Calu3 (cell line): ENCODE measurements around the gene SEMA3C. TPM values are rescaled to one million over a fixed set of nuclear protein-coding genes. Genes with fewer than 3 reads are reported as not detected.

ENCODE experiments used
- BruUV-seq: library from RNA; stranded (reverse); fragments of 400-500 nt; replicated peaks from 2 replicates; lab custom pipeline; 2021; lab: Mats Ljungman, UMichigan
- CTCF ChIA-PET: fragments of 300-600 bp; sonication (Branson Sonifier 250); formaldehyde crosslinking; loops from one replicate; lab custom pipeline; 2022; ENCODE audit warnings: antibody characterized with exemption; lab: Charles Lee
- DNase-seq: peaks from one replicate; pipeline ENCODE4 v3.0.0; 2022
- H3K27ac Mint-ChIP-seq: one replicate; pipeline ENCODE4 v1.8.0; 2022; ENCODE audit warnings: mixed read lengths; ENCODE audit not compliant: unreplicated experiment
- H3K27me3 Mint-ChIP-seq: one replicate; pipeline ENCODE4 v1.8.0; 2022; ENCODE audit warnings: mixed read lengths; ENCODE audit not compliant: unreplicated experiment
- H3K36me3 Mint-ChIP-seq: one replicate; pipeline ENCODE4 v1.8.0; 2022; ENCODE audit warnings: mild to moderate bottlenecking, moderate library complexity, mixed read lengths; ENCODE audit not compliant: insufficient read depth, unreplicated experiment
- H3K4me1 Mint-ChIP-seq: one replicate; pipeline ENCODE4 v1.8.0; 2022; ENCODE audit warnings: mild to moderate bottlenecking, low read depth, mixed read lengths; ENCODE audit not compliant: unreplicated experiment
- H3K4me3 Mint-ChIP-seq: one replicate; pipeline ENCODE4 v1.8.0; 2022; ENCODE audit warnings: mild to moderate bottlenecking, low read depth, moderate library complexity, mixed read lengths; ENCODE audit not compliant: unreplicated experiment
- H3K9me3 Mint-ChIP-seq: one replicate; pipeline ENCODE4 v1.8.0; 2022; ENCODE audit warnings: low read depth, mixed read lengths; ENCODE audit not compliant: unreplicated experiment
- CTCF ChIP-seq: fragments of 200-600 bp; IDR thresholded peaks from one replicate; pipeline ENCODE4 v1.8.0; 2022; ENCODE audit warnings: antibody characterized with exemption; ENCODE audit not compliant: unreplicated experiment
- intact Hi-C: fragments of 100-400 bp; cut with micrococcal nuclease; formaldehyde crosslinking; loops from one replicate; pipeline ENCODE4 v1.10.0; 2022; ENCODE audit not compliant: unreplicated experiment
- total RNA-seq: library from RNA; stranded (reverse); gene quantifications from 2 replicates; pipeline ENCODE4 v1.2.3, GENCODE V29; 2022

Gene SEMA3C
- total RNA-seq, 1 experiment from 2014 or later: 67.7 TPM

- TF ChIP-seq CTCF: no peak
- CTCF ChIA-PET: interaction anchor here (0.7 kb wide), 2 partner anchors 22 to 987 kb away, joined by 4 to 6 read pairs; no protein-coding TSS in a partner anchor
- intact Hi-C loops: no loop called here
- no peaks in the 10 kb centered on the region for H3K9me3 Mint-ChIP-seq
- peaks cover 12% of the 10 kb centered on the region for H3K4me1 Mint-ChIP-seq
- DNase-seq: no peak
- H3K27me3 Mint-ChIP-seq: no peaks in the 10 kb centered on the region
- H3K27ac Mint-ChIP-seq: no peak overlapping the region
- BruUV-seq: no TSS peak
- no peak overlapping the region for H3K4me3 Mint-ChIP-seq
- H3K36me3 Mint-ChIP-seq: no peaks in the 10 kb centered on the region
These were observed 62.1 kb downstream of the SEMA3C start for GRCh38 chr7:80856769-80857168.

GRCh38 chr7:80851896-80852476, 66.9 kb downstream of the SEMA3C start:
- H3K9me3 Mint-ChIP-seq: no peaks in the 10 kb centered on the region
- CTCF ChIA-PET: no interaction called here
- no peaks in the 10 kb centered on the region for H3K4me1 Mint-ChIP-seq
- TF ChIP-seq CTCF: no peak
- H3K4me3 Mint-ChIP-seq: no peak overlapping the region
- H3K27me3 Mint-ChIP-seq: no peaks in the 10 kb centered on the region
- H3K36me3 Mint-ChIP-seq: no peaks in the 10 kb centered on the region
- DNase-seq: no peak
- no TSS peak for BruUV-seq
- H3K27ac Mint-ChIP-seq: no peak overlapping the region
- intact Hi-C loops: no loop called here

- BruUV-seq: no TSS peak
- DNase-seq: no peak
- CTCF ChIA-PET: no interaction called here
These were observed 70.0 kb downstream of the SEMA3C start for GRCh38 chr7:80848841-80849240.

GRCh38 chr7:80847895-80848294, 71.0 kb downstream of the SEMA3C start:
- TF ChIP-seq CTCF: no peak
- H3K4me1 Mint-ChIP-seq: peaks cover 9% of the 10 kb centered on the region
- intact Hi-C loops: no loop called here
- H3K9me3 Mint-ChIP-seq: no peaks in the 10 kb centered on the region
- H3K27me3 Mint-ChIP-seq: no peaks in the 10 kb centered on the region
- H3K27ac Mint-ChIP-seq: no peak overlapping the region
- DNase-seq: no peak
- BruUV-seq: no TSS peak
- CTCF ChIA-PET: no interaction called here
- no peaks in the 10 kb centered on the region for H3K36me3 Mint-ChIP-seq
- H3K4me3 Mint-ChIP-seq: no peak overlapping the region

More at GRCh38 chr7:80848841-80849240, 70.0 kb downstream of the SEMA3C start:
- Mint-ChIP-seq H3K4me3 (no peak overlapping the region), H3K4me1 (peaks cover 9% of the 10 kb centered on the region), H3K36me3 (no peaks in the 10 kb centered on the region), H3K27me3 (no peaks in the 10 kb centered on the region), H3K9me3 (no peaks in the 10 kb centered on the region), H3K27ac (no peak overlapping the region)
- TF ChIP-seq CTCF: no peak
- intact Hi-C loops: no loop called here
